Right forelimb (tissue), 1 donor: Measurements from ENCODE around the gene LAX1.
"Not testable (repeated sequence)": the region's sequence is repeated elsewhere in the genome, so short reads cannot be mapped to it uniquely, and the experiment has no call there.

ENCODE experiments used
- DNase-seq: peaks from one replicate; pipeline ENCODE4 v3.0.0-alpha.2; 2018

Gene LAX1

DNA sequence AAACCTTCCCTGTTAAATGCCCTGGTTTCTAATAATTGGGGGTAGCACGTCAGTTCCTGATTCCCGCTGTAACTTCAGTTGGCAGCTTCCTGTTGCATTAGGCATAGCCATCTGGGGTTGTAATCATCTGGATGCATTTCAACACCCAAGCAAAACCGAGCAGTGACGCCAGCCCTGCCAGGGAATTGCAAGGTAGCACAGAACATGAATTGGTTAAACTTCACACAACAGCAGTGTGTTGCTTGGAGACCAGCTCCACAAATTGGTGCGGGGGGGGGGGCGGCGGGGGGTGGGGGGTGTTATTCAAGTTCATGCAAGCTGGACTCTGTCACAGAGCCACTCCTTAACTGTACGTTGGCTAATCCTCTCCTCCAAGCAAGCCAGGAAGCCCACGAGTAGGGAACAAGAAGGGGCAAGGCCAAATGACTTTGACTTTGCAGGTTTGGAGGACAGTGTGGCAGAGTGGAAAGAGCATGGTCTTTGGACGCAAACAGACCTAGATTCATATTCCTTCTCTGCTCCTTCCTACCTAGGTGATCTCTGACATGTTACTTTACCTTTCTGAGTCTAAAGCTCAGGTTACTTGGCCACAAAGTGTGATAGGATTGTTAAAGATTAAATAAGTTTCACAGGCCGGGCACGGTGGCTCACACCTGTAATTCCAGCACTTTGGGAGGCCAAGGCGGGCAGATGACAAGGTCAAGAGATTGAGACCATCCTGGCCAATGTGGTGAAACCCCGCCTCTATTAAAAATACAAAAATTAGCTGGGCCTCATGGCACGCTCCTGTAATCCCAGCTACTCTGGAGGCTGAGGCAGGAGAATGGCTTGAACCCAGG is 4.7 kb downstream of the LAX1 start:
- peak; percentile 70 for DNase-seq

DNA sequence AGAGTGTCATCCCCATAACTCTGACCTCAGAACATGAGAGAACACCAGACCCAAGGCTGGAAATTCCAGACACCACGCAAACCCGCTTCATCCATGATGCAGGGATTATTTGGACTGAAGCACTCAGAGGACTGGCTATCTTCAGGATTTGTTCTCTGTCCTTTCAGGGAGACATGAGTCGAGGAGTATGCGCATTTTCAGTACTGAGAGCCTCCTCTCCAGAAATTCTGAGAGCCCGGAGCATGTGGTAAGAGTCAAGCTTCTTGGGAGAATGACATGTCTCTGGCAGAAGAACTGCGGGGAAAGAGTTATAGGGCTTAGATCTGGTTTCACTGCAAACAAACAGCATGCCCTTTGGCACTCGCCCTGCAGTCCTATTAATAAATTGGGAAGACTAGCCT is 6.9 kb downstream of the LAX1 start:
- DNase-seq: no peak

DNA sequence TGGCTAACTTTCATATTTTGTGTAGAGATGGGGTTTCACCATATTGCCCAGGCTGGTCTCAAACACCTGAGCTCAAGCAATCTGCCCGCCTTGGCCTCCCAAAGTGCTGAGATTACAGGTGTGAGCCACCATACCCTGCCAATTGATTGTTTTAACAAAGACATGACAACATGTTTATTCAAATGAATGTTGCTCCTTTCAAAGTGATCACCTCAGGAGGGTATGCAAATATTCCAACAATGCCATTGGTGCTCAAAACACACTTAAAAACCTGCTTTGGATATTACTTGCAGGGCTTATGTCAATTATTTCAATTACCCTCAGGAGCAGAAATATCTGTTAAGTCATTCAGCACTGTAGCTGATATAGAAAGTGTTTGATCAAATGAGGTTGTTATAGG is 7.9 kb downstream of the LAX1 start:
- DNase-seq: no peak

DNA sequence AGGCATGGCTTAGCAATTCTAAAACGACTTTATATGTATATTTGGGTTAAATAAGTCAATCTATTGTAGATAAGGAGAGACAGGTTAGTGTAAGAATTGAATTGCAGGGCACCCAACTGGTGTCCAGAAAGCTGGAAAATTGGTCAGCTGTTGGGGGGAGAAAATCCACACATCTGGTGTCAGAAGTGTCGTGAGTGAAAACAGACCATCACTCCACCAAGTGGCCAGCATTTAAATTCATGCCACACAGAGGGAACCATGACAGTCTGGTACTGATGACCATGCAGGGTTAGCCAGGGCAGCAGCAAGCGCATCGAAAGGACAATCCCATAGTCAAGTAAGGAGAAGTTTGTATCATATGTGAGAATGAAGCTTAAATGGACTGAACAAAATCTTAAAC is 11.7 kb downstream of the LAX1 start:
- no peak for DNase-seq

DNA sequence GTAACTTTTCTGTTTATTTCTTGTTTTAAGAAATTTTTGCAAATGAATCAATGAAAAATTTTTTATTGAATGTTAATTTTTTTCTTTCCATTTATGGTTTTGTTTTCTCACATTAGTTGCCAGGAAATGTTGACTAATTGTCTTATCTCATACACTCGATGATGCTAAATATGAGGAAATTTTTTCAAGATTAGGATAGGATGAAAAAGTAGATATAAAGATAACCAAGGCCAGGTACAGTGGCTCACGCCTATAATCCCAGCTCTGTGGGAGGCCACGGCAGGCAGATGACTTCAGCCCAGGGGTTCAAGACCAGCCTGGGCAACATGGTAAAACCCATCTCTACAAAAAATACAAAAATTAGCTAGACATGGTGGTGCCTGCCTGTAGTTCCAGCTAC is 12.6 kb downstream of the LAX1 start:
- no peak for DNase-seq

DNA sequence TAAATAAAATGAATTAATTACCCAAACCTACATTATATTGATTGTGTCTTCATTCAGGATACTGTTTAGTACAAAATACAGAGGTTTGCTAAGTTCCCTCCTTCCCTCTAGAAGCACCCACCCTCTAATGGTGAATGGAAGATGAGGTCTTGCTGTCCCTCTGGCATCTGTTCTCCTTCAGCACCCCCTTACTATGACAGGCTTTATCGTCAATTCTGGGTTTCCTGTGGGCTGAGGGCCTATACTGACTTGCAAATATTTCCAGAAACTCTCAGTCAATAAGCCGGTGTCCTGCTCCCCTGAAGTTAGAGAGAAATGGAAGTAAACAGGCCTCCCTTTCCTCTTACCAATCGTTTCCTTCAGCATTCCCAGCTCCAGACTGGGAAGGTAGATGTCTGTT is 13.2 kb downstream of the LAX1 start:
- no peak for DNase-seq

DNA sequence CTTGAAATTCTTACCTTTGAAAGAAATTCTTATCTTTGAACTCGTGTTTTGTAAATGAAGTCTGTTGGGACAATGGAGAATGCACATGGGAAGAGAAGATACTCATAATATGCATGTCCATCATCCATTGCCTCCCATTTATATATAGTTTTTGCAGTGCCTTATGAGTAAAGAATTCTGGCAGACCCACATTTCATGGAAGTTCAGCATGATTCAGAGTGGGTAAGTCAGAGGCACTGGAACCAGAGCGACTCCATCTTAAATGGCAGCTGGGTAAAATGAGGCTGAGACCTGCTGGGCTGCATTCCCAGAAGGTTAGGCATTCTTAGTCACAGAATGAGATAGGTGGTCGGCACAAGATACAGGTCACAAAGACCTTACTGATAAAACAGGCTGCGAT is 13.8 kb downstream of the LAX1 start:
- DNase-seq: no peak

DNA sequence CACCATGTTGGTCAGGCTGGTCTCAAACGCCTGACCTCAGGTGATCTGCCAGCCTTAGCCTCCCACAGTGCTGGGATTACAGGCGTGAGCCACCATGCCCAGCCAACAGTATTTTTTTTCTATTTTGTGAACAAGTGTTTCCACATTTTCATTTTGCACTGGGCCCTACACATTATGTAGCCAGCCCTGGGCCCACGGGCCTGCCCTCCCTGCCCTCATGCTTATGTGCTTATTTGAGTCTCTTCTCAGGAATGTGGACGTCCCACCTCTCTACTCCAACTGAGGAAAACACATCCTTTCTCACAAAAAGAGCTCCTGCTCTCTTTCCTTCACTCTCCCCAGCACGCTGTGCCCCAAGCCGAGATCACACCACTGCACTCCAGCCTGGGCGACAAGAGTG is 17.0 kb downstream of the LAX1 start:
- DNase-seq: no peak

DNA sequence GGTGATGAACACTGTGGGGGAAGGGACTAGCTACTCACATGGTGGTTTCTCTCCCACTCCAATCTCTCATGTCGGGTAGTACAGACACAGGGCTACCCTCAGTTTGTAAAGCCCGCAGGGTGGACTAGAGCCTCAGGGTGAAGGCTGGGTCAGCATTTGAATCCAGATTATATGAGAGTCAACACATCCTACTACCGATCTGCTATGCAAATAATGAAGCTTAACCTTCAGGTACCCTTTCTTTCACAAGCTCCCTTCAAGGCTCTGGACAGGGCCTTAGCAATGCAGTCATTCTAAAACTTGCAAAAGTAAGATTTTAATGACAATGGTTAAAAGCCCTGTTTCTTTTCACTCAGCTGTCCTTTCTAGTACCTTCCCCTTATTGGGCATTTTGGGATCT is 25.0 kb downstream of the LAX1 start:
- no peak for DNase-seq

DNA sequence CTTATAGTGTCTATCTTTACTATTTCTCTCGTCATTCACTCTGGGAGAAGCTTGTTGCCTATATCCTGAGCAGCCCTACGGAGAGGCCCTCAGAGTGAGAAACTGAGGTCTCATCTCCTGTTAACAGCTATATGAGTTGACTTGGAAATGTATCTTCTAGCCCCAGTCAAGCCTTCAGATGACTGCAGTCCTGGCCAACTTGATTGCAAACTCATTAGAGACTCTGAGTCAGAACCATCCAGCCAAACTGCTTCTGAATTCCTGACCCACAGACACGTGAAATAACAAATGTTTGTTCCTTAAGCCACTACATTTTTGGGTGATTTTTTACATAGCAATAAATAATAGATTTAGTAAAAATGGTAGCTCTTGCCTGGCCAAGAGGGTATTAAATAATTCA is 26.5 kb downstream of the LAX1 start:
- no peak for DNase-seq

DNA sequence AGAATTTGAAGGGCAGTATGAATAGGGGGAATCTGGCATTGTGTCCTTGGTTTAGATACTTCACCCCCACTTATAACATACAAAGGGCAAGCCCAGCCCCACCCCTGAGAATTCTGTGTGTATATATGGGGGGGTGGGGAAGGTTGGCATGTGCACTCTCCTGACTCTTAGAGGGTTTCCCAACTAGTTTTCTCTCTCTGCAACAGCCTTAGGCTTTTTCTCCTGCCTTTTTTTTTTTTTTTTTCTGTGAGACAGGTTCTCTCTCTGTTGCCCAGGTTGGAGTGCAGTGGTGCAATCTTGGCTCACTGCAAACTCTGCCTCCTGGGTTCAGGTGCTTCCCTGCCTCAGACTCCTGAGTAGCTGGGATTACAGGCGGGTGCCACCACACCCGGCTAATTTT is 27.5 kb downstream of the LAX1 start:
- no peak for DNase-seq

DNA sequence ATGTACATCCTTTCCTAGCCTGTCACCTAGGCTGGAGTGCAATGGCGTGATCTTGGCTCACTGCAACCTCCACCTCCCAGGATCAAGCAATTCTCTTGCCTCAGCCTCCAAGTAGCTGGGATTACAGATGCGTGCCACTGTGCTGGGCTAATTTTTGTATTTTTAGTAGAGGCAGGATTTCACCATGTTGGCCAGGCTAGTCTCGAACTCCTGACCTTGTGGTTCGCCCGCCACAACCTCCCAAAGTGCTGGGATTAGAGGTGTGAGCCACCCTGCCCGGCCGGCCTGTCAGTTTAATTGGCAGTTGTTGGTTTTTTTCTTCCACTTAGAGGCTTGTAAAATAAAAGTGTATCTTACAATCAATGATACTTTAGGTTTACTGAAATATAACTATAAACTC is 28.6 kb downstream of the LAX1 start:
- DNase-seq: not testable (repeated sequence)

DNA sequence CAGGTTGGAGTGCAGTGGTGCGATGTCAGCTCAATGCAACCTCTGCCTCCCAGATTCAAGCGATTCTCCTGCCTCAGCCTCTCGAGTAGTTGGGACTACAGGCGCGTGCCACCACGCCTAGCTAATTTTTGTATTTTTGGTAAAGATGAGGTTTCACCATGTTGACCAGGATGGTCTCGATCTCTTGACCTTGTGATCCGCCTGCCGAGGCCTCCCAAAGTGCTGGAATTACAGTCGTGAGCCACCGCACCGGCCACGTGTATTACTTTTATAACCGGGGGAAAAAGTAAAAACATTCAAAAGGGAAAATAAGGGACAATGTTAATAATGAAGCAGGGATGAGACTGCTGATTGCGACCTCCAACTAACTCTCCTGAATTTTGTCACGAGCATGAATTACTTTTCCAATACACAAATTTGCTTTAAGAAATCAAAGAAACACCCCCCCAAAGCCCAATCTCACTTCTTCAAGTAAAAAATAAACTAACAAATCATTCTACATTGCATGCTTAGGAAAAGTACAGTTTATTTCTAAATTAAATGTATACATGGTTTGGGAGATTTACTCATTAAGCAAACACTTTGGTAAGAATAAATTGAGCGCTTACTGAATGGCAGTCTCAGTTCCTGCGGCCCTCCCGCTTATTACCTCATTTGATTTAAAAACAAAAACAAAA is 29.9 kb downstream of the LAX1 start:
- no peak for DNase-seq

DNA sequence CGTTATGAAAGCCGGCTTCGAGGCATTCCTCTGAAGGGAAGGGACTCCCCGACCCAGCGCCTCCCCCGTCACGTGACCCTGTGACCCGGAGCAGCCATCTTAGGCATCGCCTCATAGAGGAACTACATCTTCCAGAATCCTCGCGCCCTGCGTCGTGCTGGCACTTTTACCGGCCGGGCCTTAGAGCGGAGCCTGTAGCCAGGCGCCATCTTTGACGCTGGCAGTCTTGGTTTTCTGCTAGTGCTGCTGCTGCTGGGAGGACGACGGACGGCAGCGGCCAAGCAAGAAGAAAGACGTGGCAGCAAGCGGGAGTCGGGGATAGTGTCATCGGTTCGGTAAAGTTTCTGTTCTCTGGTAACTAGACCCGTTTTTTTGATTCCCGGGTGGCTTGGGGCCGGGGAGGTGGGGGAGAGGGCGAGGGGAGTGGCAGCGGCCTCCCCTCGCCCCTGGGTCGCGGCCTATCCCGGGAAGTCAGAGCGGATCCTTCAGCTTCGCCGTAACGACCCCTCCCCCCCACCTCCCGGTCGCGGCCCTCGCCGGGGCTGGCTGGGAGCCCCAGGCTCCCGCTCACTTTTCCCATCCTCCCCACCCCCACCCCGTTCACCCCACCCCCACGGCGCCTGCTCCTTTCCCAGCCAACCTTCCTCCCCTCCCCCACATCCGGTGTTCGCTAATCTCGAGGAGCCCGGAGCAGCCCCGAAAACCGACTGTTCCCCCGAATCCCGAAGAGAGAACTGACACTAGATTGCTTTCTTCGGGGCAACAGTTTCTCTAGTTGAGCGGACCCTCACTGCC is 30.7 kb downstream of the LAX1 start, which contains the start of the genes ZBED6 and ZC3H11A:
Gene ZBED6 (plus strand): TSS at position 183 of the 795 bp plus-strand sequence. CDS start 1,900 bp downstream, outside the sequence.
Gene ZC3H11A (plus strand): TSS at position 183 of the 795 bp plus-strand sequence. CDS start 21,448 bp downstream, outside the sequence.
- peak; percentile 97 for DNase-seq

DNA sequence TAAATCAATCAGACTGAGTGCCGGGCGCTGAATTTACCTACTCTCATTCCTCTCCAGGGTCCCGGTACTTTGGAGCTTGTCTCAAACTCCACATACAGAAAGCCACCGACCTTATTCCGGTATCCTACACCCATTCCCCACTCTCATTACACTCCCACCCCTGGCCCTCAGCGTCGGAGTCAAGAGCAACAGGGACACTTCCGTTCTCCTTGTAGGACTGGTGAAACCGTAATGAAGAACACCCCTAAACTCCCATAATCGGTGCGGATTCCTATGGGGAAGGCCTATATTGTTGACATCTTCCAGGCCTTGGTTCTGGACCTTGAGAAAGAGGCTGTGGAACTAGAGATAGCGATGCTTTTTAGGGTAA is 31.2 kb downstream of the LAX1 start:
- peak; percentile 61 for DNase-seq

DNA sequence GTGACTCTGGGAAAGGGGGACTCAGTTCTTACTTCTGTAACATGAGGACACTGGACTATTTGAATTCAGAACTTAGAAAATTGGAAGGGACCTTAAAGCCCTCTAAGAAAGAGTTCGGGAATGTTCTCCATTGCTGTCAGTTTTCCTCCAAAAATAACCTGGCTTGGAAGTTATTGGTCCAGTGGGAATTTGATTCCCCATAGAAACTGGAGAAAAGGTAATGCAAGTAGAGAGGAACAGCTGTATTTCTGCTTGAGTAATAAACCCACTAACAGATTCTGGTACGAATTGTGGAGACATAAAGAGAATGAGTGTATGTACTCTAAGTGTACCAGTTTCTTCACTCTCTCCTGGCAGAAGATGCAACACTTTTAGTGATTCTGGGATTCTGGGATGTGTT is 32.2 kb downstream of the LAX1 start:
- DNase-seq: no peak

DNA sequence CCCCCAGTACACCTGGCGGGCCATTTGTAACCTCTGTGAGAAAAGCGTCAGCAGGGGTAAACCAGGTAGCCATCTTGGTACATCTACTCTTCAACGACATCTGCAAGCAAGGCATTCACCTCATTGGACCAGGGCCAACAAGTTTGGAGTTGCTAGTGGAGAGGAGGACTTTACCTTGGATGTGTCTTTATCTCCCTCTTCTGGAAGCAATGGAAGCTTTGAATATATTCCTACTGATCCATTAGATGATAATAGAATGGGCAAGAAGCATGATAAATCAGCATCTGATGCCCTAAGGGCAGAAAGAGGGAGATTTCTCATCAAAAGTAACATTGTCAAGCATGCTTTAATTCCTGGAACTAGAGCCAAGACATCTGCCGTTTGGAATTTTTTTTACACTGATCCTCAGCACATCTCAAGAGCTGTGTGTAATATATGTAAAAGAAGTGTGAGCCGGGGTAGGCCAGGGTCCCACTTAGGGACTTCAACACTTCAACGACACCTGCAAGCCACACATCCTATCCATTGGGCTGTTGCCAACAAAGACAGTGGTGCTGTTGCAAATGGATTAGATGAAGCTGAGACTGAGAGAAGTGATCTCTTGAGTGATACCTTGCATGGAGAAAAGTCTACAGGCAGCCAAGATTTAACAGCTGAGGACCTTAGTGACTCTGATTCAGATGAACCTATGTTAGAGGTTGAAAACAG is 33.1 kb downstream of the LAX1 start:
- DNase-seq: no peak

DNA sequence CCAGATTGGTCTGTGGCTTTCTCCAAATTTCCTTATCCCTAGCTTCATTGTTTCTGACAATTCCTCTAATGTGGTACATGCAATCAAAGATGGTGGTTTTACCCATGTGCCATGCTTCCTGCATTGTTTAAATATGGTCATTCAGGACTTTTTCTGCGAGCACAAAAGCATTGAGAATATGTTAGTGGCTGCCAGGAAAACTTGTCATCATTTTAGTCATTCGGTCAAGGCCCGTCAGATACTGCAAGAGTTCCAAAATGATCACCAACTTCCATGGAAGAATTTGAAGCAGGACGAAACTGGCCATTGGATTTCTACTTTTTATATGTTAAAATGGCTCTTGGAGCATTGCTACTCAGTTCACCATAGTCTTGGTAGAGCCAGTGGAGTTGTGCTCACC is 34.2 kb downstream of the LAX1 start:
- DNase-seq: no peak

DNA sequence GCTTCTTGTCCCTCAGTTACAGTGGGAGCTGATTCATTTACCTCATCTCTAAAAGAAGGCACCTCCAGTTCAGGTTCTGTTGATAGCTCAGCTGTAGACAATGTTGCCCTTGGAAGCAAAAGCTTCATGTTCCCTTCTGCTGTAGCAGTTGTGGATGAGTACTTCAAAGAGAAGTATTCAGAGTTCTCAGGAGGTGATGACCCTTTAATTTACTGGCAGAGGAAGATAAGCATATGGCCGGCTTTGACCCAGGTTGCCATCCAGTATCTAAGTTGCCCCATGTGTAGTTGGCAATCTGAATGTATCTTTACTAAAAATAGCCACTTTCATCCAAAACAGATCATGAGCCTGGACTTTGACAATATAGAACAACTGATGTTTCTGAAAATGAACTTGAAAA is 35.0 kb downstream of the LAX1 start:
- DNase-seq: no peak

DNA sequence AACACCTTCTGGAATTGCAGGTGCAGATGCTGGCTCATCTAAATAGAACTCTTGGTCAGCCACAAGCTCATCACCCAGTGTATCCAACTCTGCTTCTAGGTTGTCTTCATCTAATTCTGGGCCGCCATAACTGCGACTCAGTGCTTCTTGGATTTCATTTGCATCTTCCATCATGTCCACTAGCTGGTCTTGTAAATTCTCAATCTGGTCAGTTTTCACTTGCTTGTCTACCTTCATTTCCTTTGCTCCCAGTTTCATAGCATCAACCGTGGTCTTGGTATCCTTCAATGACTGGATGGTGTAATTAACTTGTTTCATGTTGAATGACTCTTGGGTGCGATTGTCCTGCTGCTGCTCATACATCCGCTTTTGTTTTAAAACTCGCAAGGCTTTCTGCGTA is 40.7 kb downstream of the LAX1 start:
- no peak for DNase-seq

DNA sequence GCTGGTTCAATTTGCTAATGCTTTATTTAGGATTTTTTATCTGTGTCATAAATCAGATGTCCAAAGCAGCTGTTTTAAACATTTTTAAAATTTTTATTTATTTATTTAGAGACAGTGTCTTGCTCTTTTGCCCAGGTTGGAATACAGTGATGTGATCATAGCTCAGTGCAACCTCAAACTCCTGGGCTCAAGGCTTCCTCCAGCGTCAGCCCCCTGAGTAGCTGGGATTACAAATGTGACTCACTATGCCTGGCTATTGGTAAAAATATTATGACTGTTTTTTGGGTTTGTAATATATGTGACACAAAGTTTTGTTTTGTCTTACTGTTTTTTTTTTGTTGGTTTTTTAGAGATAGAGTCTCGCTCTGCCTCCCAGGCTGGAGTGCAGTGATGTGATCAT is 42.2 kb downstream of the LAX1 start:
- no peak for DNase-seq

DNA sequence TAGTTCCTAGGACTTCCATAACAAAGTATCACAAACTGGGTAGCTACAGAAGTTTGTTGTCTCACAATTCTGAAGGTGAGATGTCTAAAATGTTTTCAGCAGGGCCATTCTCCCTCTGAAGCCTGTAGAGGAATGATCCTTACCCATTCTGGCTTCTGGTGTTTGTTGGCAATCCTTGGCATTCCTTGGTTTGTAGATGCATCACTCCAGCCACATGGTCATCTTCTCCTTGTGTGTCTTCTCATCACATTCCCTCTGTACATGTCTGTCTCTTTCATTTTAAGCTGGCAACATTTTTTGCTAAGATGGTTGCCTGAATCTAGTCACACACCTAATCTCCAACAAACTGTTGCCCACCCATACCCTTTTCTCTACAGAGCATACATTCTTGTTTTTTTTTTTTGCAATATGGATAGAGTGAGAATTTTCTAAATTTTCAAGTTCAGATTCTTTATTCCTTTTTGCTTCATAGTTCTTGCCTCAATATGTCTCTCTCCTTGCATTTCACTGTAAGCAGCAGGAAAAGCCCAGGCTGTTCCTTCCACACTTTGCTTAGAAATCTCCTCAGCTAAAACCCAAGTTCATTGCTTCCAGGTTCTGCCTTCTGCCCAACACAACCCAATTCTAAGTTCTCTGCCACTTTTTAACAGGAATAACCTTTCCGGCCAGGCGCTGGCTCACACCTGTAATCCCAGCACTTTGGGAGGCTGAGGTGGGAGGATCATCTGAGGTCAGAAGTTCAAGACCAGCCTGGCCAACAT is 48.8 kb downstream of the LAX1 start:
- DNase-seq: no peak
